NCI-H774 (cell line): ENCODE data around the gene FRRS1.

Source experiments
- DNase-seq: peaks from one replicate; lab custom pipeline; 2025; lab: John Stamatoyannopoulos, UW

FRRS1 gene

GRCh38 chr1:99674115-99675064 is 92.0 kb downstream of the FRRS1 start:
- DNase-seq = peak; percentile 37

GRCh38 chr1:99673315-99673714 is 93.1 kb downstream of the FRRS1 start:
- DNase-seq = no peak

GRCh38 chr1:99672530-99673213 is 93.8 kb downstream of the FRRS1 start:
- DNase-seq = no peak

- DNase-seq = no peak
These were observed 94.4 kb downstream of the FRRS1 start for GRCh38 chr1:99672038-99672437.

GRCh38 chr1:99670583-99670982 is 95.9 kb downstream of the FRRS1 start:
- no peak for DNase-seq

- DNase-seq = no peak
These were observed 96.6 kb downstream of the FRRS1 start for GRCh38 chr1:99669821-99670220.

- DNase-seq = no peak
These were observed 97.1 kb downstream of the FRRS1 start for GRCh38 chr1:99669376-99669775.

- DNase-seq = no peak
These were observed 101.2 kb downstream of the FRRS1 start for GRCh38 chr1:99665212-99665611.

GRCh38 chr1:99663501-99663900 is 102.9 kb downstream of the FRRS1 start:
- no peak for DNase-seq

- DNase-seq = no peak
These were observed 103.8 kb downstream of the FRRS1 start for GRCh38 chr1:99662539-99663080.

- no peak for DNase-seq
These were observed 104.7 kb downstream of the FRRS1 start for GRCh38 chr1:99661780-99662179.

GRCh38 chr1:99660496-99660895 is 105.9 kb downstream of the FRRS1 start:
- DNase-seq = no peak

- no peak for DNase-seq
These were observed 106.7 kb downstream of the FRRS1 start for GRCh38 chr1:99659755-99660210.
